HEK293 (cell line): ENCODE results near the gene DBH.

ENCODE experiments used
- GLI2 ChIP-seq: fragments of 450-650 bp; formaldehyde crosslinking; IDR thresholded peaks from 2 replicates; pipeline ENCODE4; 2017; ENCODE audit warnings: missing biosample characterization, missing genetic modification characterization, low read depth, borderline replicate concordance
- HOXD13 ChIP-seq: sonication (generic); formaldehyde crosslinking; IDR thresholded peaks from 2 replicates; pipeline ENCODE4 v1.8.0; 2022; ENCODE audit warnings: missing genetic modification reagents, borderline replicate concordance
- KLF10 ChIP-seq: fragments of 450-650 bp; IDR thresholded peaks from 2 replicates; pipeline ENCODE4 v1.5.1; 2018; ENCODE audit warnings: missing biosample characterization, mild to moderate bottlenecking, missing genetic modification characterization
- YY1 ChIP-seq: fragments of 450-650 bp; formaldehyde crosslinking; IDR thresholded peaks from 2 replicates; pipeline ENCODE4 v1.5.1; 2018; ENCODE audit warnings: missing biosample characterization, missing genetic modification characterization
- ZBTB8A ChIP-seq: fragments of 450-650 bp; formaldehyde crosslinking; IDR thresholded peaks from 2 replicates; pipeline ENCODE4 v1.5.1; 2016; ENCODE audit warnings: missing biosample characterization, missing genetic modification characterization
- ZNF121 ChIP-seq: fragments of 450-650 bp; formaldehyde crosslinking; IDR thresholded peaks from 2 replicates; pipeline ENCODE4 v1.5.1; 2016; ENCODE audit warnings: missing biosample characterization, missing genetic modification characterization
- ZNF398 ChIP-seq: fragments of 450-650 bp; formaldehyde crosslinking; IDR thresholded peaks from 2 replicates; pipeline ENCODE4 v1.5.1; 2017; ENCODE audit warnings: missing biosample characterization, missing genetic modification characterization
- ZNF521 ChIP-seq: fragments of 450-650 bp; formaldehyde crosslinking; IDR thresholded peaks from 2 replicates; pipeline ENCODE4 v1.5.1; 2017; ENCODE audit warnings: missing biosample characterization, mild to moderate bottlenecking, missing genetic modification characterization
- ZNF664 ChIP-seq: fragments of 450-650 bp; formaldehyde crosslinking; IDR thresholded peaks from 2 replicates; pipeline ENCODE4 v1.5.1; 2016; ENCODE audit warnings: missing biosample characterization, missing genetic modification characterization
- TF ChIP-seq, protein P1 (sequence below): fragments of 450-650 bp; formaldehyde crosslinking; IDR thresholded peaks from 2 replicates; pipeline ENCODE4 v1.5.1; 2016; ENCODE audit warnings: missing biosample characterization, missing genetic modification characterization
- TF ChIP-seq, protein P2 (sequence below): sonication (generic); formaldehyde crosslinking; IDR thresholded peaks from 2 replicates; pipeline ENCODE4 v1.8.1; 2022; ENCODE audit warnings: mild to moderate bottlenecking, moderate library complexity, missing genetic modification reagents
- TF ChIP-seq, protein P3 (sequence below): fragments of 450-650 bp; formaldehyde crosslinking; IDR thresholded peaks from 2 replicates; pipeline ENCODE4 v1.5.1; 2016; ENCODE audit warnings: missing biosample characterization, missing genetic modification characterization, low read depth

DNA sequence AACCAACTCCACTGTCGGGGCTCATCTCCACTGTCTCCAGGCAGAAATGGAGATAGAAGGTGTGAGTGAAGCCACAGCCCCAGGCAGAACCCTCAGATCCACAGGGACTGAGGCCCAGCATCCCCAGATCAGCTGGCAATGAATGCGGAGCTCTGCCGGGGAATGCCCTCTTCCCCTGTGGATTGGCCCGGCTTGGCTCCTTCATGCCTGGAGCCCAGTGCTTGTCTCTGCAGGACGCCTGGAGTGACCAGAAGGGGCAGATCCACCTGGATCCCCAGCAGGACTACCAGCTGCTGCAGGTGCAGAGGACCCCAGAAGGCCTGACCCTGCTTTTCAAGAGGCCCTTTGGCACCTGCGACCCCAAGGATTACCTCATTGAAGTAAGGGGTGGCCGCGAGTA is 3.5 kb downstream of the DBH start:
- TF ChIP-seq, protein P1, sequence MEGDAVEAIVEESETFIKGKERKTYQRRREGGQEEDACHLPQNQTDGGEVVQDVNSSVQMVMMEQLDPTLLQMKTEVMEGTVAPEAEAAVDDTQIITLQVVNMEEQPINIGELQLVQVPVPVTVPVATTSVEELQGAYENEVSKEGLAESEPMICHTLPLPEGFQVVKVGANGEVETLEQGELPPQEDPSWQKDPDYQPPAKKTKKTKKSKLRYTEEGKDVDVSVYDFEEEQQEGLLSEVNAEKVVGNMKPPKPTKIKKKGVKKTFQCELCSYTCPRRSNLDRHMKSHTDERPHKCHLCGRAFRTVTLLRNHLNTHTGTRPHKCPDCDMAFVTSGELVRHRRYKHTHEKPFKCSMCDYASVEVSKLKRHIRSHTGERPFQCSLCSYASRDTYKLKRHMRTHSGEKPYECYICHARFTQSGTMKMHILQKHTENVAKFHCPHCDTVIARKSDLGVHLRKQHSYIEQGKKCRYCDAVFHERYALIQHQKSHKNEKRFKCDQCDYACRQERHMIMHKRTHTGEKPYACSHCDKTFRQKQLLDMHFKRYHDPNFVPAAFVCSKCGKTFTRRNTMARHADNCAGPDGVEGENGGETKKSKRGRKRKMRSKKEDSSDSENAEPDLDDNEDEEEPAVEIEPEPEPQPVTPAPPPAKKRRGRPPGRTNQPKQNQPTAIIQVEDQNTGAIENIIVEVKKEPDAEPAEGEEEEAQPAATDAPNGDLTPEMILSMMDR (tag by site-specific recombination), result no peak
- TF ChIP-seq GLI2 (tag by site-specific recombination), result no peak
- TF ChIP-seq ZNF664 (tag by site-specific recombination), result no peak
- TF ChIP-seq KLF10 (tag by site-specific recombination), result no peak
- no peak for TF ChIP-seq HOXD13
- no peak for TF ChIP-seq YY1 (tag by site-specific recombination)
- no peak for TF ChIP-seq ZNF398
- TF ChIP-seq, protein P2, sequence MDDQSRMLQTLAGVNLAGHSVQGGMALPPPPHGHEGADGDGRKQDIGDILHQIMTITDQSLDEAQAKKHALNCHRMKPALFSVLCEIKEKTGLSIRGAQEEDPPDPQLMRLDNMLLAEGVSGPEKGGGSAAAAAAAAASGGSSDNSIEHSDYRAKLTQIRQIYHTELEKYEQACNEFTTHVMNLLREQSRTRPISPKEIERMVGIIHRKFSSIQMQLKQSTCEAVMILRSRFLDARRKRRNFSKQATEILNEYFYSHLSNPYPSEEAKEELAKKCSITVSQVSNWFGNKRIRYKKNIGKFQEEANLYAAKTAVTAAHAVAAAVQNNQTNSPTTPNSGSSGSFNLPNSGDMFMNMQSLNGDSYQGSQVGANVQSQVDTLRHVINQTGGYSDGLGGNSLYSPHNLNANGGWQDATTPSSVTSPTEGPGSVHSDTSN (CRISPR knock-in tag), result no peak
- no peak for TF ChIP-seq ZNF521
- TF ChIP-seq, protein P3, sequence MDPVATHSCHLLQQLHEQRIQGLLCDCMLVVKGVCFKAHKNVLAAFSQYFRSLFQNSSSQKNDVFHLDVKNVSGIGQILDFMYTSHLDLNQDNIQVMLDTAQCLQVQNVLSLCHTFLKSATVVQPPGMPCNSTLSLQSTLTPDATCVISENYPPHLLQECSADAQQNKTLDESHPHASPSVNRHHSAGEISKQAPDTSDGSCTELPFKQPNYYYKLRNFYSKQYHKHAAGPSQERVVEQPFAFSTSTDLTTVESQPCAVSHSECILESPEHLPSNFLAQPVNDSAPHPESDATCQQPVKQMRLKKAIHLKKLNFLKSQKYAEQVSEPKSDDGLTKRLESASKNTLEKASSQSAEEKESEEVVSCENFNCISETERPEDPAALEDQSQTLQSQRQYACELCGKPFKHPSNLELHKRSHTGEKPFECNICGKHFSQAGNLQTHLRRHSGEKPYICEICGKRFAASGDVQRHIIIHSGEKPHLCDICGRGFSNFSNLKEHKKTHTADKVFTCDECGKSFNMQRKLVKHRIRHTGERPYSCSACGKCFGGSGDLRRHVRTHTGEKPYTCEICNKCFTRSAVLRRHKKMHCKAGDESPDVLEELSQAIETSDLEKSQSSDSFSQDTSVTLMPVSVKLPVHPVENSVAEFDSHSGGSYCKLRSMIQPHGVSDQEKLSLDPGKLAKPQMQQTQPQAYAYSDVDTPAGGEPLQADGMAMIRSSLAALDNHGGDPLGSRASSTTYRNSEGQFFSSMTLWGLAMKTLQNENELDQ, result no peak
- no peak for TF ChIP-seq ZNF121
- TF ChIP-seq ZBTB8A (tag by site-specific recombination), result no peak
